Measurements from ENCODE around the gene BAAT.
"Not testable (repeated sequence)": the region's sequence is repeated elsewhere in the genome, so short reads cannot be mapped to it uniquely, and the experiment has no call there.

The BAAT gene

DNA sequence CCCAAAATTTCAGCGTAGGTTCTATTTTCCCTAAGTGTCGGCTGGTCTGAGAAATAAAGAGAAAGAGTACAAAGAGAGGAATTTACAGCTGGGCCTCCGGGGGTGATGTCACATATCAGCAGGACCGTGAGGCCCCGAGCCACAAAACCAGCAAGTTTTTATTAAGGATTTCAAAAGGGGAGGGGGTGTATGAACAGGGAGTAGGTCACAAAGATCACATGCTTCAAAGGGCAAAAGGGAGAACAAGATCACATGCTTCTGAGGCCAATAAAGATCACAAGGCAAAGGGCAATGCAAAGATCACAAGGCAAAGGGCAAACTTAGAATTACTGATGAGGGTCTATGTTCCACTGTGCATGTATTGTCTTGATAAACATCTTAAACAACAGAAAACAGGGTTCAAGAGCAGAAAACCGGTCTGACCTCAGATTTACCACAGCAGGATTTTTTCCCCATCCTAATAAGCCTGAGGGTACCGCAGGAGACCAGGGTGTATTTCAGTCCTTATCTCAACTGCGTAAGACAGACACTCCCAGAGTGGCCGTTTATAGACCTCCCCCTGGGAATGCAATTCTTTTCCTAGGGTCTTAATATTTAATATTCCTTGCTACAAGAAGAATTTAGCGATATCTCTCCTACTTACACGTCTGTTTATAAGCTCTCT is at the start of gene BAAT:
TSS of gene BAAT (minus strand) at position 134 of the 664 bp plus-strand sequence. CDS start 13,602 bp downstream, outside the sequence.
- FAIRE-seq, result not testable (repeated sequence)

DNA sequence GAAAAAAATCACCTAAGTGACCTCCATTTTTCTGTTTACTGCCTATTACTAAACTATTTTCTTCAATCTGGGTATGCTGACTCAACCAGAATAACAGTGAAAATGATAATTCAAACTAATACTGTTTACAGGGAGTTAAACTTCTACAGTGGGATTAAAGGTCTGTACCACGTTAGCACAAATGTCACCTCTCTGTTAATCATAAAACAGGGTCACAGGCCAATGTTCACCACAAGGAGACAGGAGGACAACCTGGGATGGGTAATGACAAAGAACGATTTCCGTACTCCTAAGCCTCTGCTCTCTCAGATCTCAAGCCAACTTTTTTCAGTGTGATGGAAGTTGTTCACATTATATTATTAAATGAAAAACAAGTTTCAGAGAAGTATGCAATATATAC is 48.4 kb upstream of the BAAT start:
- DNase-seq (ENCODE audit: low spot score) (no peak), FAIRE-seq (no peak)

More for the DNA sequence above, at the start of gene BAAT:
- DNase-seq (ENCODE audit: low spot score), result not testable (repeated sequence)

DNA sequence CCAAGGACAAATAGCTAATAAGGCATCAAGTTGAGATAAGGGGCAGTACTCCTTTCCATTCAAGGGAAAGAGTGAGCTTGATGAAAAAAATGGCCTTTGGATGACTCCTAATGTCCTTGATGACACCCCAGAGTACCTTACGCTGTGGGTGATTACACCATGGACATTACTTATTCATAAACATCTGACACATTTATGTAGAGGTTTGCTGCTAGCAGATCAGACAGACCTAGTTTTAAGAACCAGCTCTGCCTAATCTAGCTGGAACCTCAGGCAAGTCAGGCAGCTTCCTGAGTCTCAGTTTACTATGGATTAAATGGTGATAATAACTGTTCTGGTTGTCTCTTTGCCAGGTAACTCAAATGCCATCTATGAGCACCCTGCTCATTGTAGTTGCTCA is 47.9 kb upstream of the BAAT start:
- no peak for DNase-seq (ENCODE audit: low spot score)
- no peak for FAIRE-seq

DNA sequence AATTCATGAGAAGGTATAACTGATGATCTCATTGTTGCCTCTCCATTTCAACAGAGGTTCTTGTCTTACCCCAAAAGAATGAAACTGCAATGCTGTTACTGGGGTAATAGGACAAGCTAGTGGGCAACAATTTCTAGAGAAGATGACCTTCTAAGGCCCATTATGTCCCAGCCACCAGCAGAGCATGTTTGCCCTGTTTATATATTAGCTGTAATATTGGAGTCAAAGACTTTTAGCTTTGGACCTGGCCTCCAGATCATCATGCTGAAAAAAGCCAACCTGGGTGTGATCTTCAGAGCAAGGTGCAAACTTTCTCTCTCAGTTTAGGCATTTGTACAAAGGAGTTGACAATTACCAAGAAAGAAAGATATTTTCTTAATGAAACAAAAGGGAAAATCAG is 47.4 kb upstream of the BAAT start:
- FAIRE-seq (no peak), DNase-seq (ENCODE audit: low spot score) (no peak)

DNA sequence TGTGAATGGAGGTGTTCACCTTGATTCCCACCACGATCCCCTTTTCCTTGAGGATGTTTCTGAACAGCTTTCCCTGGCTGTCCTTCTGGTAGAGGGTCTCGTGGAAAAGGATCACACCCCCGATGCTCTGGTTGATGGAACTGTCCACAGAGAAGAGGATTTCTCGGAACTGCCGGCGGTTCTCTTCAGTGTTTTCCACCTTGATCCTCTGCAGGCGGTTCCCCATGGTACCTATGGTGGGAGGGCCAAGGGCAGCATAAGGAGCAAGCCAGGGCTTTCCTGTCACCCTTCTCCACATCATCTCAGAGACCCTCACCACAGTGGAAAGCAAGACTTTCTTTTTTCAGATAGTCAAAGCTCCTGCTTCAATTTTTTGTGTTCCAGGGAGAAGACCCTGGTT is 44.9 kb upstream of the BAAT start:
- DNase-seq (ENCODE audit: low spot score) (no peak), FAIRE-seq (no peak)

DNA sequence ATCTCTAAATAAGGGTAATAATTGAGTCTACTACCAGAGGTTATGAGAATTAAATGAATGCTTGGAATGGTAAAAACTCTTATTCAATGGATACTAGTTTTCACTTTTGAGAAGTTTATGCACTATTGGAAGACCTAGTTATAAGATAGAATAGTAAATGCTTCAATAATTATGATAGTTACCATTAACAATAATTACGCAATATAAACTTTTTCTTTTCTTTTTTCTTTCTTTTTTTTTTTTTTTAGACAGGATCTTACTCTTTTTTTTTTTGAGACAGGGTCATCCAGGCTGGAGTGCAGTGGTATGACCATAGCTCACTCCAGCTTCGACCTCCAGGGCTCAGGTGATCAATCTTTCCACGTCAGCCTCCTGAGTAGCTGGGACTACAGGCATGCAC is 44.1 kb upstream of the BAAT start:
- DNase-seq (ENCODE audit: low spot score) (no peak), FAIRE-seq (no peak)

DNA sequence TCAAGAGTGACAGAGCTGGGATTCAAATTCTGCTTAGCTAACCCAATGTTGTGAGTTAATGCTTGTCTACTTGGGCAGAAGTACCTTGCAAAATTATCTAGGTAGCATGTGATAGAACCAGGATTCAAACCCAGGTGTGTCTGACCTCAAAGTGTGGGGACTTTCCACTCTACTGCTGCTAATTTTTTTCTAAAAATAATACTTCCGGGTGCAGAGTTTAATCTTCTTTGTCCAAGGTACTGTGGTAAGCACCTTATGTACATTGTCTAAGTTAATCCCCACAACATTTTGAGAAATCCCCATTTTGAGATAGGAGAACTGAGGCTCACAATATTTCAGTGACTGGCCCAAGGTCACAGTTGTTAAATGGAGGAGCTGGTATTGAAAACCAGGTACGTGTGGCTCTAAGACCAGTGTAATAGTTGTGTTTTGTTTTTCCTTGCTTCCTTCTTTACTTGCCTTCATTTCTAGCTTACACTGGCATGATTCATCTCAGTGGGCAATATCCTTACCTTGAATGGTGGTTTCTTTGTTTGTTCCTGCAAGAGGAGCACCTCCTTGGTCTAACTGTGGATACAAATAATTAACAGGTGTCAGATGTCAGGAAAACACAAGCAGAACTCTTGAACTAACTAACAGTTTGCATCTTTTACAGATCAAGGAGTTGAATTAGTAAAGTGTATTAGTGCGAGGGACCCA is 43.3 kb upstream of the BAAT start:
- DNase-seq (ENCODE audit: low spot score) (no peak), FAIRE-seq (no peak)

DNA sequence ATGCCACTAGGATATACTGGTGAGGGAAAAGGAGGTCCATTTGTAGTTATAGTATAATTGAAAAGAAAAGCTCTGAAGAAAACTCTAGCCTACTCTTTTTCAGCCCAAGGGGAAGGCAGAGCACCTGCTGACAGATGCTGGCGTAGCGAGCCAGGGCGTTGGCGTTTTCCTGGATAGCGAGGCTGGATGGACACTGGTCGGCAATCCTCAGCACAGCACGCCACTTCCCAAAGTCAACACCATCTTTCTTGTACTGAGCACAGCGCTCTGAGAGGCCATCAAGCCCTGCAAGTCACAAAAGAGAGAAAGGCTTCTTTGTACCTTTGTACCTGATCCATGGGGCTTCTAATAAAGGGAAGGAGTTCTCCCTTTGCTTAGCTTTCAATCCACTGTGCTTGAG is 42.6 kb upstream of the BAAT start:
- DNase-seq (ENCODE audit: low spot score), result no peak
- FAIRE-seq, result no peak

DNA sequence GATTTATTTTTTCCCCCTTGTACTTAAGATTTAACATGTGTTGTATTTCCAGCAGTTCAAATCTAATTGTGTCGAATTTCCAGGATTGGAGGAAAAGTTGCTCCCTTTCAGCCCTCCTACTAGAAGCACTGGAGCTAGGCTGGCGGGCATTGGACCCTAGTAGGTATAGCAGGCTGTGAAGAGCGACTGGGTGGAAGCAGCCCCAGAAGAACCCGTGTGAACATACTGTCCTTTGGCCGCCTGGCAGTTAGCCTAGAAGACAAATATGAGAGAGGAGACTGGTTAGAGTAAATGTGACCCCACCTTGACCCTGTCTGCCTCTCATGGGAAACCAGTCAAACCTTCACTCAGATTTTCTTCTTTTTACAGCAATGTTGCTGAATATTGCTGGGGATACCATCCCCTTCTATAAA is 36.9 kb upstream of the BAAT start:
- FAIRE-seq (no peak), DNase-seq (ENCODE audit: low spot score) (no peak)

DNA sequence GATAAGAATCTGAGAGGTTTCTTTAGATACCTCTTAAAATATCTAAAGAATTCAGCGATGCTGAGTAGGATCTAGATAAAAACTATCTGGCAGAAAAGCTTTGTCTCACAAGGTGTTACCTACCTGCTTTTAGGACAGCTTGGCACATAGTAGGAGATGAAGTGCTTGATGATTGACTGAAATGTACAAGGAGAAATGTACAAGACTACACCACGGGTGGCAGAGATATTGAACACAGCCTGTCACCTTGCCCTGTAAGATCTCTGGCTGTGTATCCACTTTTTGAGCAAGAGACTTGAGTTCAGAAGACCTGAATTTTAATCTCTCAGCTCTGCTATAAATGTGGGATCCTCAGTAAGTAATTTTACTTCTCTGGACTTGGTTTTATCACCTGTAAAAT is 35.1 kb upstream of the BAAT start:
- DNase-seq (ENCODE audit: low spot score) (no peak), FAIRE-seq (no peak)

DNA sequence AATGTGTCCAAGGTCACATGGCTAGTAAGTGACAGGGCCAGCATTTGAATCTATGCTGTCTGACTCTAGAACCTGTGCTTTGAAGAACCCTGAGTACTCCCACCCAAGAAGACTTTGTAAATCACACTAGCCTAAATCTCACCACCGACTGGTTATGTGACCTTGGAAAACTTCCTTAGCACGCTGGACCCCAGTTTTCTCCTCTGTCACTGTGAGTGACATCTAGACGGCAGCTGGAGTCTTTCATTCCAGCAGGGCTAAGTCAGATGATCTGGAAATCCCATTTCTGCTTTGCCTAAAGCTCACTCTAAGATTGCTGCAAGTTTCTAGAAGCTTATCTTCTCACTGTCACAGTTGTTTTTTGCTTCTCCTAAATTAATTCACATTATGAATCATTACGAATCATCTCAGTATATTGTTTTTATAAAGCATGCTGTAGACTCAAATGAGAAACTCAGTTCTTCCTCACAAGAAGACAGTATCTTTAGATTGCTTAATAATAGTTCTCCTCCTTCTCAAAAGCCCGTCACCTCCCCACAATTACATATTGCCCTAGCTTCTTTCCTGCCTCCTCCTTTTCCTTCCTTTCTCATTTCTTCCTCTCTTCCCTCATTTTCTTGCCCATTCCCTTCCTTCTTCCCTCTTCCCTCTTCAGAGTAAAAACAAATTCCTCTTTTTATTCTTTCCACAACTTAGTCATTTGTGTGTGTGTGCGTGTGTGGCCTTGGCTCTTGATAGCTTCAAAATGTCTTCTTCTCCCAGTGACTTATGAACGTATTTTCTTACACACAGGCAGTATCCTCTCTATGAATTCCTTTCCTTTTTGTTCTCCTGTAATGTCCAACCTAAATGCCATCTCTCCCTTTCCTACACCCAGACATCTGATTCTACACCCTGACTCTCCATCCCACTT is 34.0 kb upstream of the BAAT start:
- DNase-seq (ENCODE audit: low spot score) (no peak), FAIRE-seq (no peak)

DNA sequence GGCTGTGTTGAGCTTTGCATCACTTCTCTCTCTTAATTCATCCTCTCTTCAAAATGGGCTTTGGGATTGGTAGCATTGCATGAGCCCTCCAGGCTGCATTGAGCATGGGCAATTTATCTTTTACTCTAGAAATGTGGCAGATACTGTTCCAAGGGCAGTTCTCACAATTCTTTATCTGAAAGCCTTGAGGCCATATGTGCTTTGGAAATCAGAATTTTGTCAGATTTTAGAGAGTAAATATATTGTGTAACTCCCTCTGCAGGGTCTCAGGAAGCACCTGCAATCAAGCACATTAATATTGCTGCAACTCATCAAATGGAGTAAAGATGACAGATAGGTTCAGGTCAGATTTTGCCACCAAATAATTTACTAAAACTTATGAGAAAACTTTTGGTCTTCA is 33.2 kb upstream of the BAAT start:
- no peak for FAIRE-seq
- DNase-seq (ENCODE audit: low spot score), result no peak

DNA sequence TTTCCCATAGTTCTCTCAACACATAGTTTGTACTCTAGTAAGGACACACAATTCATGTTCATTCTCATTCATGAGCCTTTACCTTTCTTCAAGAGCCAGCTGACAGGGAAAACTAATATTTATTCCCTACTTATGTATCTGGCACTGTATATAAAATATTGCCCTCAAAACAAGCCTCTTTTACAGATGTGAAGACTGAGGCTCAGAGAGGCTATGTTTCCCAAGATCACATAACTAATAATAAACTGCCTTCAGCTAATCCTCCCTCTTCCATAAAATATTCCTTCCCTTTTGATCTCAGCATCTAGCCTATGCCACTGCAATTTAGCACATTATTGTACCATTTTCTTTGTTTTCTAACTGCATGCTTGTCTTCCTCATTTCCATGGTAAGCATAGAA is 32.6 kb upstream of the BAAT start:
- no peak for FAIRE-seq

DNA sequence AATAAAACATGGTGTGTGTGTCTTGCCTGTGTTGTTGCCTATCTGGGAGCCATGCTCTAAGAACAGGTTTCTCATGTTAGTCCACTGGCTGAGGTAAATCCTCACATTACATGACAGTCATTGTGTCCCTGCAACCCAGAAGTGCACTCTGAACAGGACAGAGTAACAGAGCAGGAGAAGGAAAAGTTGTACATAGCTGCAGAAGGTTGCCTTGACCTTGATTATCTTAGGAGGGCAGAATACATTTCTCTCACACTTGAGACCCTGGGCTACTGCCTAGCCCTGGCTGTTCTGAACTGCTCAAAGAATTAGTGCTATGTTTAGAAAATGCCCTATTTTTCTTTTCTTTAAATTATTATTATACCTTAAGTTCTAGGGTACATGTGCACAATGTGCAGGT is 30.8 kb upstream of the BAAT start:
- DNase-seq (ENCODE audit: low spot score) (no peak), FAIRE-seq (no peak)

More for the DNA sequence above, 32.6 kb upstream of the BAAT start:
- DNase-seq (ENCODE audit: low spot score), result no peak

DNA sequence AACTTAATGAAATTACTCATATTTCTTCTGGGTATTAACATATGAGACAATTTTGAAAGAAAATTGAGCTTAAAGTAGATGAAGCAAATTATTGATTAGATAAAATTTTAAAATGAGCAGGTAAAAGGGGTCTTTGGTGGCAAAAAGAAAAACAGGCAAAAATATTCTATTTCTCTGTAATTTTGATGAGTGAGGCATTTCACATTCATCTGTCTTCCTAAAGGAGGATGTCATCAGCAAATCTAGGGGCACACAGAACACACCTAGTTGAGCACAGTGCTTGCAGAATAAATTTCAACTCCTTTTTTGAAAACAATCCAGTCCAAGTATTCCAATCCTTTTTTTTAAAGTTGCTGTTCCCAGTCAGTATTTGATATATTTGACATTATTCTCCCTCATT is 30.0 kb upstream of the BAAT start:
- no peak for FAIRE-seq
- DNase-seq (ENCODE audit: low spot score), result no peak

DNA sequence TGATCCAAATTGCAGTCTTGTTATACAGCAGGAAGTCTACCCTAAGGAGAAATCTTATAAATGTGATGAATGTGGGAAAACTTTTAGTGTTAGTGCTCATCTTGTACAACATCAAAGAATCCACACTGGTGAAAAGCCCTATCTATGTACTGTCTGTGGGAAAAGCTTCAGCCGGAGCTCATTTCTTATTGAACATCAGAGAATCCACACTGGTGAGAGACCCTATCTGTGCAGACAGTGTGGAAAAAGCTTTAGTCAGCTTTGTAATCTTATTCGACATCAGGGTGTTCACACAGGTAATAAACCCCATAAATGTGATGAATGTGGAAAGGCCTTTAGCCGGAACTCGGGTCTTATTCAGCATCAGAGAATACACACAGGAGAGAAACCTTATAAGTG is 24.3 kb upstream of the BAAT start:
- DNase-seq (ENCODE audit: low spot score), result no peak

DNA sequence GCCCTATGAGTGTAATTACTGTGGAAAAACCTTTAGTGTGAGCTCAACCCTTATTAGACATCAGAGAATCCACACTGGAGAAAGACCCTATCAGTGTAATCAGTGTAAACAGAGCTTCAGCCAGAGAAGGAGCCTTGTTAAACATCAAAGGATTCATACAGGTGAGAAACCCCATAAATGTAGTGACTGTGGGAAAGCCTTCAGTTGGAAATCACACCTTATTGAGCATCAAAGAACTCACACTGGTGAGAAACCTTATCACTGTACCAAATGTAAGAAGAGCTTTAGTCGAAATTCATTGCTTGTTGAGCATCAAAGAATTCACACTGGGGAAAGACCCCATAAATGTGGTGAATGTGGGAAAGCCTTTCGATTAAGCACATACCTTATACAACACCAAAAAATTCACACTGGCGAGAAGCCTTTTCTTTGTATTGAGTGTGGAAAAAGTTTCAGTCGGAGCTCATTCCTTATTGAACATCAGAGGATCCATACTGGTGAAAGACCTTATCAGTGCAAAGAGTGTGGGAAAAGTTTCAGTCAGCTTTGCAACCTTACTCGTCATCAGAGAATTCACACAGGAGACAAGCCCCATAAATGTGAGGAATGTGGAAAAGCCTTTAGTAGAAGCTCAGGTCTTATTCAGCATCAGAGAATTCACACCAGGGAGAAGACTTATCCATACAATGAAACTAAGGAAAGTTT is 23.7 kb upstream of the BAAT start:
- FAIRE-seq, result no peak

More for the DNA sequence above, 24.3 kb upstream of the BAAT start:
- no peak for FAIRE-seq

DNA sequence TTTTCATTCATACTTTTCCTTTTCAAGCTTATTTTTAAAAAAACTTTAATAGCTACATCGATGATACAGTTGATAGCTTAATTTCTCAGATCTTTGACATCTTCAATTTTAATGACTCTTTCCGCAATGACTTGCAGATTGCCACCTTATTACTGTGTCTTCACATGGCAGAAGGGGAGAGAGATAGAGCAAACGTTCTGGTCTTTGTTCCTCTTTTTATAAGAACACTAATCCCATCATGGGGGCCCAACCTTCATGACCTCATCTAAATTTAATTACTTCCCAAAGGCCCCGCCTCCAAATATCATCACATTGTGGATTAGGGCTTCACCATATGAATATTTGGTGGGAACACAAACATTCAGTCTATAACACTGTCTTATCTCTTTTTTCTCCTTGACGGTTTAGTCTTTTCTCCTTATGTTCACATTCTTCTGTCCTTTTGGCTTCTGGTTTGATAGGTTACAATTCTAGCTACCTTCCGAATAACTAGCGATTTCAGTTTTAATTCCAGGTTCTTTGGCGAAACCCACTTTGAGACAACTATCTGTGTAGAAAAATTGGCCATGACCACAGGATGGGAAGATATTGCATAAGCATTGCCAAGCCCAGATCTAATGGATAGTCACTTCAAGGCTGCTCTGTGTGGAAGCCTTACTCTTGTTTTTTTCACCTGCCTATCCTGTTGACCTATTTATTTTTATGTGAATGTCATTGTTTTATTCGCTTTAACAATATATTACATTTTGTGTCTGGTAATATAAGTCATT is 18.9 kb upstream of the BAAT start:
- DNase-seq (ENCODE audit: low spot score) (no peak), FAIRE-seq (no peak)

More for the DNA sequence above, 23.7 kb upstream of the BAAT start:
- no peak for DNase-seq (ENCODE audit: low spot score)

DNA sequence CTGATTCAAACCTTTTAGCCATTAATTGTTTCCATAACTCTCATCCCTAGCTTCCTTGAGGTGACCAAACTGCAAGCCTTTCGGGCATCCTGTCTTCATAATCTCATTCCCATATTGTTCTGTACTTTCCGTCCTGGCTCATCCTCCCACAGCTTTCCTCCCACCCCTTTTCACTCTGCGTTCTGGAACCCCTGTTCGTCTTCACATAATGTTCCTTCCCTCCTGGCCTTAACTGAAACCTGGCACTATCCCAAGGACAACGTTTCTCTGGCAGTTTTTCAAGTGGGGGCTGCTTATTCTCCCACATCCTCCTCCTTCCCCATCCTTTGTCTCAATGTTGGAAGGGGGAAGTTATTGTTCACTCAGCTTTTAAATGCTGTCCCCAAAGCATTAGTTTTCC is 15.3 kb upstream of the BAAT start:
- no peak for FAIRE-seq
- no peak for DNase-seq (ENCODE audit: low spot score)

DNA sequence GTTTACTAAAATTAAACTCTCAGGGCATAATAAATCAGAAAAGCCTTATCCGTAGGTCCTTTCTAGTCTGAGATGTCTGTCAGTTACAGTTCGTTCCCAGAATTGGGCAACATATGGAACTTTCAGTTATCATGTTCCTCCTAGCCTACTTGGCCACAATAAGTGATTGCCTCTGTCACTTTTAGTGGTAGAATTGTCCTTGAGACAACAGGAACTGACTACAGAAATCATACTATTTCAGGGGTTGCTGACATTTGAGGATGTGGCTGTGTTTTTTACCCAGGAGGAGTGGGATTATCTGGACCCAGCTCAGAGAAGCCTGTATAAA is 14.8 kb upstream of the BAAT start:
- no peak for DNase-seq (ENCODE audit: low spot score)
- no peak for FAIRE-seq

All from urothelium cell line (cell line).